Neuron (in vitro differentiated cells): Measurements from ENCODE around the gene LRRTM4.
"Not testable (repeated sequence)": the region's sequence is repeated elsewhere in the genome, so short reads cannot be mapped to it uniquely, and the experiment has no call there.

Experiments
- H2AFZ ChIP-seq: one replicate; pipeline ENCODE4 v1.6.1; 2013; ENCODE audit warnings: low read depth, mild to moderate bottlenecking, inconsistent platforms, low read length, moderate library complexity
- H3K27me3 ChIP-seq: one replicate; pipeline ENCODE4 v1.6.1; 2013; ENCODE audit warnings: low read length; ENCODE audit not compliant: insufficient read depth
- H3K36me3 ChIP-seq: one replicate; pipeline ENCODE4 v1.6.1; 2013; ENCODE audit warnings: low read length; ENCODE audit not compliant: insufficient read depth
- H3K4me1 ChIP-seq: one replicate; pipeline ENCODE4 v1.6.1; 2013; ENCODE audit warnings: low read length; ENCODE audit not compliant: insufficient read depth
- H3K4me3 ChIP-seq: 2 replicates; pipeline ENCODE4 v1.5.1; 2013; ENCODE audit warnings: mild to moderate bottlenecking, low read length, moderate library complexity
- H3K9me3 ChIP-seq: one replicate; pipeline ENCODE4 v1.6.1; 2013; ENCODE audit warnings: low read length

The LRRTM4 gene

GRCh38 chr2:76809136-76809535 is 713.0 kb downstream of the LRRTM4 start:
- no peaks in the 10 kb centered on the region for H3K27me3 ChIP-seq
- H3K9me3 ChIP-seq: no peaks in the 10 kb centered on the region
- no peaks in the 10 kb centered on the region for H3K36me3 ChIP-seq
- H3K4me3 ChIP-seq: no peak overlapping the region
- no peaks in the 10 kb centered on the region for H3K4me1 ChIP-seq
- no peak overlapping the region for H2AFZ ChIP-seq

DNA sequence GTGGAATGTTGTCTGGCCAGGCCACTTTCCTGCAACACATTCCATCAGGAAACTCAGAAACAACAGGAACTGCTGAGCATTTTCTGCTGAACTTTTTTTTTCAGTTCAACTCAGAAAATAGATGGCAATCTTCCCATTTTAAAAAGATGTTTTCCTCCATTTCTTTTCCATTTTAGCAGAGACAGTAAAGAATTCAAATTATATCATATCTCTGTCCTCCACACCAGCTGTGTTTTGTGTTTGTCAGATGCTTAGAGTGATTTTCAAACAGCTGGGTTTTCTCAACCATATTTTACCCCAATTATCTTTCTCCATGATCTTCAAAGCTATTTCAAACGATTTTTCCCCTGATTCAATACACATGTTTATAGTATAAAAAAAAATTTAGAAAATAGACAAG is 713.4 kb downstream of the LRRTM4 start:
- no peak overlapping the region for H2AFZ ChIP-seq
- no peaks in the 10 kb centered on the region for H3K4me1 ChIP-seq
- H3K27me3 ChIP-seq: no peaks in the 10 kb centered on the region
- no peak overlapping the region for H3K4me3 ChIP-seq
- no peaks in the 10 kb centered on the region for H3K9me3 ChIP-seq
- no peaks in the 10 kb centered on the region for H3K36me3 ChIP-seq

GRCh38 chr2:76793647-76794334 is 728.4 kb downstream of the LRRTM4 start:
- Histone ChIP-seq H3K4me1 (no peaks in the 10 kb centered on the region), H3K27me3 (no peaks in the 10 kb centered on the region), H3K4me3 (no peak overlapping the region), H3K36me3 (no peaks in the 10 kb centered on the region), H3K9me3 (no peaks in the 10 kb centered on the region), H2AFZ (no peak overlapping the region)

DNA sequence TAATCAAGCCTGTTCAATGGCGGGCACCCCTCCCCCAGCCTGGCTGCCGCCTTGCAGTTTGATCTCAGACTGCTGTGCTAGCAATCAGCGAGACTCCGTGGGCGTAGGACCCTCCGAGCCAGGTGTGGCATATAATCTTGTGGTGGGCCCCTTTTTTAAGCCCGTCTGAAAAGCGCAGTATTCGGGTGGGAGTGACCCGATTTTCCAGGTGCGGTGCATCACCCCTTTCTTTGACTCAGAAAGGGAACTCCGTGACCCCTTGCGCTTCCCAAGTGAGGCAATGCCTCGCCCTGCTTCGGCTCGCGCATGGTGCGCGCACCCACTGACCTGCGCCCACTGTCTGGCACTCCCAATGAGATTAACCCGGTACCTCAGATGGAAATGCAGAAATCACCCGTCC is 740.9 kb downstream of the LRRTM4 start:
- H3K4me3 ChIP-seq, H3K36me3 ChIP-seq, H3K27me3 ChIP-seq, H3K4me1 ChIP-seq, H2AFZ ChIP-seq, H3K9me3 ChIP-seq: not testable (repeated sequence)

DNA sequence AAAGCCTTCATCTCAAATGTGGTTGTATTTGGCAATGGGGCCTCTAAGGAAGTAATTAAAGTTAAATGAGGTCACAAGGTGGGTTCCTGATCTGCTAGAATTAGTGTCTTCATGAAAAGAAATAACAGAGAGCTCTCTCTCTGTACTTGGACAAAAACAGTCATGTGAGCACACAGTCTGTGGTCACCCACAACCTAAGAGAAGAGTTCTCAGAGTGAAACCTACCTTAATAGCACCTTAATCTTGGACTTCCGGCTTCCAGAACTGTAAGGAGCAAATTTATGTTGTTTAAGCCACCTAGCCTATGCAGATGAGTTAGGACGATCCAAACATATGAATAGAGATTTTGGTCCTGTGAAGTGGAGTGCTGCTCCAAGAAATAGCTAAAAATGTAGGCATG is 758.9 kb downstream of the LRRTM4 start:
- Histone ChIP-seq H3K36me3 (no peaks in the 10 kb centered on the region), H3K4me3 (no peak overlapping the region), H3K9me3 (no peaks in the 10 kb centered on the region), H2AFZ (no peak overlapping the region), H3K27me3 (no peaks in the 10 kb centered on the region), H3K4me1 (no peaks in the 10 kb centered on the region)

- no peak overlapping the region for H3K4me3 ChIP-seq
- no peak overlapping the region for H2AFZ ChIP-seq
- H3K36me3 ChIP-seq: no peaks in the 10 kb centered on the region
- H3K27me3 ChIP-seq: no peaks in the 10 kb centered on the region
- H3K4me1 ChIP-seq: no peaks in the 10 kb centered on the region
- H3K9me3 ChIP-seq: no peaks in the 10 kb centered on the region
Measured at GRCh38 chr2:76760367-76760704, 761.8 kb downstream of the LRRTM4 start.

- Histone ChIP-seq H3K4me1 (no peaks in the 10 kb centered on the region), H3K9me3 (no peaks in the 10 kb centered on the region), H3K4me3 (no peak overlapping the region), H3K36me3 (no peaks in the 10 kb centered on the region), H2AFZ (no peak overlapping the region), H3K27me3 (no peaks in the 10 kb centered on the region)
Measured at GRCh38 chr2:76759634-76760366, 762.4 kb downstream of the LRRTM4 start.

DNA sequence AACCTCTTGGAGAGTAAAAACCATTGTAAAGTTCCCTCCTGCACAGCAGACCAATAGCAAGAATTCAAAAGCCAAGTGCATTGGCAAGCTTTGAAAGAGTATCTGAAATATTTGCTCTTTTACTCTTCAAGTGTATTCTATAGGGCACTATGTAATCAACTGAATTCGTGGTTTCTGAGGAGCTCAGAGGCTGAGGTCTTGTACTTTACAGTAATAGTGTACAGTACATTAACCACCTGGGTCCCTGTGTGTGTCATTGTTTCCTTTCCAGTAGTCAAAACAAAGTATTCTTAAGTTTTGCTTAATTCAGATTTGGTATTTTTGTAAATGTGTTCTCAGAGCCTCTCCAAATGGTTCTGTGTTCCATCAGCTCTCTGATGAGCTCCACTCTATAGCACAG is 769.7 kb downstream of the LRRTM4 start:
- no peaks in the 10 kb centered on the region for H3K9me3 ChIP-seq
- no peaks in the 10 kb centered on the region for H3K4me1 ChIP-seq
- no peak overlapping the region for H3K4me3 ChIP-seq
- H3K27me3 ChIP-seq: no peaks in the 10 kb centered on the region
- no peak overlapping the region for H2AFZ ChIP-seq
- H3K36me3 ChIP-seq: no peaks in the 10 kb centered on the region

DNA sequence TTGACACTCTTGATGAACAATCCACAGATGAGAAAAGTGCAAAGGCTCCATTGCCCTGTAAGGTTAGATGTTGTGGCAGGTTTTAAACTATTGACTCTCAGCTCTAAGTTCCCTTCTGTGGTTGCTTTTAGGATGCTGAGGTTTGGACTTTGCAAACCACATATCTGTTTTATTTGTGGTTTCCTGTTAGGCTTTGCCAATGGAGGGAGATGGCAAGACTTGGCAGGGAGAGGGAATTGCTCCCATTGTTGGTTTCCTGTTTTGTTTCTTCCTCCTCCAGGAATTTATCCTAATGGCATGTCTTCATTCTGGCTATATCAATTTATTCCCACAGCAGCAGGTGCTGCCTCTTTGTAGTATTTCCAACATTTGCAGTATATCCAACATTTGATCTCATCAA is 772.3 kb downstream of the LRRTM4 start:
- Histone ChIP-seq H3K9me3 (no peaks in the 10 kb centered on the region), H3K4me1 (no peaks in the 10 kb centered on the region)

GRCh38 chr2:76748581-76749296 is 773.4 kb downstream of the LRRTM4 start:
- Histone ChIP-seq H3K4me3 (no peak overlapping the region), H3K4me1 (no peaks in the 10 kb centered on the region), H3K27me3 (no peaks in the 10 kb centered on the region), H2AFZ (no peak overlapping the region), H3K9me3 (no peaks in the 10 kb centered on the region), H3K36me3 (no peaks in the 10 kb centered on the region)

More for the DNA sequence above, 772.3 kb downstream of the LRRTM4 start:
- Histone ChIP-seq H2AFZ (no peak overlapping the region), H3K4me3 (no peak overlapping the region), H3K36me3 (no peaks in the 10 kb centered on the region), H3K27me3 (no peaks in the 10 kb centered on the region)

DNA sequence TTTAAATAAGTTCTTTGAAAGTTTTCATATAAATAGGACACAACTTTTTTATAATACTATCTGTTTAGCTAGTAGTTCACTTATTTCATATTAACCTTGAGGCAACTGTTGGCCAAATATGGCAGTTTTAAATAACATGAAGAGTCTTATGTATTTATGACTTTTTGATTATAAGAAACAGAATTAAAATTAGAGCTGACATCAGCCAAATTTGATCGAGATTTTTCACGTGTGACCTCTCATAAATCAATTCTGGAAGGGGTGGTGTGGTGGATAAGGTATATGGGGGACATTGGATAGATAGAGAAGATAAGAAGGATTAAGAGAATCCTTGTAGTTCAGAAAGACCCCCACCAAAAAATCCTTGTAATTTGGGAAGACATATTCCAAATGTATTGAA is 776.6 kb downstream of the LRRTM4 start:
- Histone ChIP-seq H3K9me3 (no peaks in the 10 kb centered on the region), H2AFZ (no peak overlapping the region), H3K4me3 (no peak overlapping the region), H3K36me3 (no peaks in the 10 kb centered on the region), H3K4me1 (no peaks in the 10 kb centered on the region), H3K27me3 (no peaks in the 10 kb centered on the region)

DNA sequence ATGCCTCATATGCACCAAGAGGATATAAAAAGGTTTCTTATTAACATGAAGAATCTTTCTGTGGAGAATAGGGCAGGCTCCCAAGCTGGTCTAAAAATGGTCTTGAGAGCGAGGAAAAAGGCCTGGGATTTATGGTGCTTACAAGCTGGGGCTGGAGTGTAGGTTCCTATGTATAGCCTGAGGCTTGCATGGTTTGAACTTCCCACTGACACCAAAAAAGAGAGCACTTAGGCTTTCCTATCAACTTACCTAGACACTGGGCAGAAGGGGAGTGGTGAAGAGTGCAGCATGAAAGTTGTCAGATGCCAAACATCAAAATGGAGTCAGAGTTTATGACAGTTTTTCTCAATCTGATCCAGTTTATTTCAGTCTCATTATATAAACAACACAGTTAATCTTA is 784.6 kb downstream of the LRRTM4 start:
- no peaks in the 10 kb centered on the region for H3K27me3 ChIP-seq
- no peaks in the 10 kb centered on the region for H3K4me1 ChIP-seq
- no peak overlapping the region for H3K4me3 ChIP-seq
- H2AFZ ChIP-seq: no peak overlapping the region
- no peaks in the 10 kb centered on the region for H3K9me3 ChIP-seq
- H3K36me3 ChIP-seq: no peaks in the 10 kb centered on the region

GRCh38 chr2:76733736-76734135 is 788.4 kb downstream of the LRRTM4 start:
- Histone ChIP-seq H2AFZ (no peak overlapping the region), H3K36me3 (no peaks in the 10 kb centered on the region), H3K4me3 (no peak overlapping the region), H3K27me3 (no peaks in the 10 kb centered on the region), H3K4me1 (no peaks in the 10 kb centered on the region), H3K9me3 (no peaks in the 10 kb centered on the region)
